Mammary epithelial cell (primary cell): ENCODE data around the gene MATK.

Experiments
- CTCF ChIP-seq, 2 donors: IDR thresholded peaks in 1 of 2; conservative IDR thresholded peaks in 1 of 2; 2 replicates each; pipeline ENCODE4 v1.5.1; 2011 to 2012; ENCODE audit warnings: inconsistent platforms in 2 of 2, low read length in 2 of 2, mild to moderate bottlenecking in 2 of 2, control low read depth in 1 of 2, low read depth in 1 of 2; ENCODE audit not compliant: insufficient read depth in 1 of 2; ENCODE audit errors: extremely low read depth in 1 of 2
- EZH2 ChIP-seq: IDR thresholded peaks from 2 replicates; pipeline ENCODE4 v1.6.1; 2012; ENCODE audit warnings: low read length, inconsistent platforms, borderline replicate concordance

GRCh38 chr19:3746371-3747056, 39.7 kb downstream of the MATK start:
- TF ChIP-seq CTCF (conservative IDR thresholded peaks at IDR 0.05 in 1 of 2, IDR thresholded peaks at IDR 0.05 in 1 of 2; ENCODE audit: extremely low read depth in 1 of 2, insufficient read depth in 1 of 2, low read depth in 1 of 2, low read length in 2 of 2) (no peak), EZH2 (no peak)
